RCC 7860 (cell line): ENCODE data around the gene KRT35.

Source experiments
- DNase-seq: peaks from one replicate; pipeline ENCODE4 v3.0.0-alpha.2; 2015; ENCODE audit warnings: low spot score
- FAIRE-seq: peaks from 2 replicates; lab custom pipeline; 2012; peaks lifted over from hg19 to GRCh38; lab: Jason Lieb, UNC

Gene KRT35

GRCh38 chr17:41490000-41490990 is 9.3 kb upstream of the KRT35 start:
- DNase-seq (no peak), FAIRE-seq (no peak)

GRCh38 chr17:41489531-41489930 is 8.6 kb upstream of the KRT35 start, which contains the start of gene KRT36:
KRT36 (minus strand) TSS chr17:41489910; CDS start chr17:41489864, 46 bp downstream.
- DNase-seq, result no peak
- FAIRE-seq, result no peak

- DNase-seq, result no peak
- FAIRE-seq, result no peak
These were observed 6.0 kb upstream of the KRT35 start for GRCh38 chr17:41486809-41487530.

- DNase-seq (no peak), FAIRE-seq (no peak)
These were observed 5.4 kb upstream of the KRT35 start for GRCh38 chr17:41486316-41486715.

- FAIRE-seq (no peak), DNase-seq (peak; percentile 6)
These were observed 4.3 kb upstream of the KRT35 start for GRCh38 chr17:41484920-41485904.

- DNase-seq (peak; percentile 52), FAIRE-seq (peak; percentile 56)
These were observed 3.3 kb upstream of the KRT35 start for GRCh38 chr17:41483991-41484826.

- FAIRE-seq (no peak), DNase-seq (no peak)
These were observed 2.6 kb upstream of the KRT35 start for GRCh38 chr17:41483531-41483930.

- DNase-seq (no peak), FAIRE-seq (no peak)
These were observed 370 bp downstream of the KRT35 start for GRCh38 chr17:41480581-41480980.

GRCh38 chr17:41480136-41480535 is 815 bp downstream of the KRT35 start:
- DNase-seq (no peak), FAIRE-seq (no peak)

- DNase-seq, result no peak
- no peak for FAIRE-seq
These were observed 2.7 kb downstream of the KRT35 start for GRCh38 chr17:41478237-41478636.

GRCh38 chr17:41476866-41477815 is 3.8 kb downstream of the KRT35 start:
- FAIRE-seq (no peak), DNase-seq (no peak)

- DNase-seq (no peak), FAIRE-seq (no peak)
These were observed 5.5 kb downstream of the KRT35 start for GRCh38 chr17:41475421-41475820.

GRCh38 chr17:41474863-41475262 is 6.1 kb downstream of the KRT35 start:
- DNase-seq (no peak), FAIRE-seq (no peak)

GRCh38 chr17:41468346-41468745 is 12.6 kb downstream of the KRT35 start:
- DNase-seq, result no peak
- no peak for FAIRE-seq

GRCh38 chr17:41467561-41467960 is 13.4 kb downstream of the KRT35 start:
- FAIRE-seq (no peak), DNase-seq (no peak)

GRCh38 chr17:41466988-41467387 is 14.0 kb downstream of the KRT35 start, which contains the start of gene KRT32:
KRT32 (minus strand) TSS chr17:41467386; CDS start chr17:41467325, 61 bp downstream.
- no peak for DNase-seq
- no peak for FAIRE-seq

GRCh38 chr17:41464682-41465081 is 16.3 kb downstream of the KRT35 start:
- peak; percentile 87 for DNase-seq
- FAIRE-seq, result peak; percentile 96

- FAIRE-seq, result no peak
- DNase-seq, result no peak
These were observed 16.8 kb downstream of the KRT35 start for GRCh38 chr17:41464173-41464572.
